OCI-LY1 (cell line): Measurements from ENCODE around the gene TMEM59L.

Experiments used
- H2AFZ ChIP-seq: fragments of 200-600 bp; sonication (generic), shearing (Covaris generic); 2 replicates; pipeline ENCODE4 v1.6.0; 2014; ENCODE audit warnings: antibody characterized with exemption, mild to moderate bottlenecking, low read length
- H3F3A ChIP-seq: fragments of 200-600 bp; sonication (generic), shearing (Covaris generic); 2 replicates; pipeline ENCODE4 v1.6.0; 2014; ENCODE audit warnings: mild to moderate bottlenecking, antibody characterized with exemption, low read length, moderate library complexity; ENCODE audit not compliant: insufficient read depth
- H3K27ac ChIP-seq: fragments of 200-600 bp; sonication (generic); 2 replicates; pipeline ENCODE4 v1.5.1; 2014; ENCODE audit warnings: low read length, mixed run types, mild to moderate bottlenecking, low read depth; ENCODE audit not compliant: poor library complexity, severe bottlenecking
- H3K27me3 ChIP-seq: fragments of 200-600 bp; sonication (generic); 2 replicates; pipeline ENCODE4 v1.6.0; 2014; ENCODE audit warnings: antibody characterized with exemption, mild to moderate bottlenecking, low read length, moderate library complexity; ENCODE audit not compliant: insufficient read depth
- H3K36me3 ChIP-seq: fragments of 200-600 bp; sonication (generic); 2 replicates; pipeline ENCODE4 v1.6.1; 2014; ENCODE audit warnings: mild to moderate bottlenecking, antibody characterized with exemption, low read length, moderate library complexity, mixed read lengths; ENCODE audit not compliant: insufficient read depth
- H3K4me1 ChIP-seq: fragments of 200-600 bp; sonication (generic); 2 replicates; pipeline ENCODE4 v1.5.1; 2014; ENCODE audit warnings: mild to moderate bottlenecking, low read length, moderate library complexity; ENCODE audit not compliant: insufficient read depth, severe bottlenecking
- H3K4me2 ChIP-seq: fragments of 200-600 bp; sonication (generic), shearing (Covaris generic); 2 replicates; pipeline ENCODE4 v1.6.1; 2014; ENCODE audit warnings: low read length
- H3K4me3 ChIP-seq: fragments of 200-600 bp; sonication (generic); 2 replicates; pipeline ENCODE4 v1.5.1; 2014; ENCODE audit warnings: low read length, low read depth, mild to moderate bottlenecking, mixed read lengths; ENCODE audit not compliant: poor library complexity, severe bottlenecking
- H3K79me2 ChIP-seq: fragments of 200-600 bp; shearing (Covaris generic); 2 replicates; pipeline ENCODE4 v1.6.1; 2016; ENCODE audit warnings: mixed run types, low read length, mixed read lengths; ENCODE audit not compliant: insufficient read depth
- H3K9ac ChIP-seq: fragments of 200-600 bp; sonication (generic), shearing (Covaris generic); 2 replicates; pipeline ENCODE4 v1.6.1; 2014; ENCODE audit warnings: mild to moderate bottlenecking, low read length, mixed read lengths
- H3K9me2 ChIP-seq: fragments of 200-600 bp; sonication (generic), shearing (Covaris generic); 2 replicates; pipeline ENCODE4 v1.6.1; 2014; ENCODE audit warnings: low read depth, mild to moderate bottlenecking, low read length, mixed read lengths
- H3K9me3 ChIP-seq: fragments of 200-600 bp; shearing (Covaris generic); 2 replicates; pipeline ENCODE4 v1.6.1; 2014; ENCODE audit warnings: low read length, mixed read lengths
- H4K20me1 ChIP-seq: fragments of 200-600 bp; sonication (generic), shearing (Covaris generic); 2 replicates; pipeline ENCODE4 v1.6.0; 2016; ENCODE audit warnings: mild to moderate bottlenecking, low read length; ENCODE audit not compliant: insufficient read depth
- EZH2 ChIP-seq: fragments of 200-600 bp; sonication (generic), shearing (Covaris generic); IDR thresholded peaks from 2 replicates; pipeline ENCODE4 v1.8.0; 2017; ENCODE audit warnings: borderline replicate concordance, mixed run types, mild to moderate bottlenecking, antibody characterized with exemption, low read length, moderate library complexity, mixed read lengths
- TF ChIP-seq, protein P1 (sequence below): fragments of 200-600 bp; sonication (generic), shearing (Covaris generic); IDR thresholded peaks from 2 replicates; pipeline ENCODE4 v1.5.1; 2017; ENCODE audit warnings: mild to moderate bottlenecking, antibody characterized with exemption, low read length, moderate library complexity, mixed read lengths

TMEM59L gene

GRCh38 chr19:18633321-18633720 is 20.7 kb downstream of the TMEM59L start:
- Histone ChIP-seq H3K36me3 (no peaks in the 10 kb centered on the region), H3F3A (no peaks in the 10 kb centered on the region), H3K4me2 (no peak overlapping the region), H3K9ac (no peak overlapping the region), H2AFZ (no peak overlapping the region), H3K27me3 (0 out of 2 replicates have a peak, but pooled peaks cover 11% of the 10 kb centered on the region), H3K9me2 (no peaks in the 10 kb centered on the region), H4K20me1 (no peaks in the 10 kb centered on the region), H3K79me2 (no peaks in the 10 kb centered on the region), H3K27ac (no peak overlapping the region), H3K4me1 (peaks cover 13% of the 10 kb centered on the region), H3K9me3 (no peaks in the 10 kb centered on the region), H3K4me3 (no peak overlapping the region)
- no peak for TF ChIP-seq EZH2
- TF ChIP-seq, protein P1, sequence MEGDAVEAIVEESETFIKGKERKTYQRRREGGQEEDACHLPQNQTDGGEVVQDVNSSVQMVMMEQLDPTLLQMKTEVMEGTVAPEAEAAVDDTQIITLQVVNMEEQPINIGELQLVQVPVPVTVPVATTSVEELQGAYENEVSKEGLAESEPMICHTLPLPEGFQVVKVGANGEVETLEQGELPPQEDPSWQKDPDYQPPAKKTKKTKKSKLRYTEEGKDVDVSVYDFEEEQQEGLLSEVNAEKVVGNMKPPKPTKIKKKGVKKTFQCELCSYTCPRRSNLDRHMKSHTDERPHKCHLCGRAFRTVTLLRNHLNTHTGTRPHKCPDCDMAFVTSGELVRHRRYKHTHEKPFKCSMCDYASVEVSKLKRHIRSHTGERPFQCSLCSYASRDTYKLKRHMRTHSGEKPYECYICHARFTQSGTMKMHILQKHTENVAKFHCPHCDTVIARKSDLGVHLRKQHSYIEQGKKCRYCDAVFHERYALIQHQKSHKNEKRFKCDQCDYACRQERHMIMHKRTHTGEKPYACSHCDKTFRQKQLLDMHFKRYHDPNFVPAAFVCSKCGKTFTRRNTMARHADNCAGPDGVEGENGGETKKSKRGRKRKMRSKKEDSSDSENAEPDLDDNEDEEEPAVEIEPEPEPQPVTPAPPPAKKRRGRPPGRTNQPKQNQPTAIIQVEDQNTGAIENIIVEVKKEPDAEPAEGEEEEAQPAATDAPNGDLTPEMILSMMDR: no peak

GRCh38 chr19:18634612-18635297 is 22.1 kb downstream of the TMEM59L start:
- H3K9me3 ChIP-seq: no peaks in the 10 kb centered on the region
- no peaks in the 10 kb centered on the region for H4K20me1 ChIP-seq
- no peaks in the 10 kb centered on the region for H3K9me2 ChIP-seq
- TF ChIP-seq EZH2: no peak
- TF ChIP-seq, protein P1: no peak
- H3K4me2 ChIP-seq: no peak overlapping the region
- H3K36me3 ChIP-seq: no peaks in the 10 kb centered on the region
- no peaks in the 10 kb centered on the region for H3F3A ChIP-seq
- no peaks in the 10 kb centered on the region for H3K79me2 ChIP-seq
- 0 out of 2 replicates have a peak, but pooled peaks cover 6% of the 10 kb centered on the region for H3K27me3 ChIP-seq
- H3K4me3 ChIP-seq: no peak overlapping the region
- H3K4me1 ChIP-seq: peaks cover 13% of the 10 kb centered on the region
- H3K27ac ChIP-seq: no peak overlapping the region
- no peak overlapping the region for H2AFZ ChIP-seq
- no peak overlapping the region for H3K9ac ChIP-seq

DNA sequence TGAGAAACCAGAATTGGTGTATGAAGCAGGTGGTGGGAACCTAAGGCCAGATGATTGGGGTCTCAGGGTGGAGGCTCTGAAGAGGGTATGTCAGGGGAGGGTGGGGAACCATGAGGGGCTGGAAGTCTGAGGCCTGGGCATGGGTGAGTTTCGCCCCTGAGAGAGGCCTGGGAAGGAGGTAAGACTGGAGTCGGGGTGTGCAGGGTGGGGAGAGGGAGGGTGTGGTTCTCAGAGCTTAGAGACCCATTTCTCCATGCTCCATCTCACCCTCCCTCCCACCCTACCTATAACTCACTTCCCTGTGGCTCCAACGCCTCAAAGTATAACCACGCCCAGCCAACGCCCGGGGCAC is 23.1 kb downstream of the TMEM59L start:
- no peaks in the 10 kb centered on the region for H3K9me3 ChIP-seq
- peaks cover 13% of the 10 kb centered on the region for H3K4me1 ChIP-seq
- no peaks in the 10 kb centered on the region for H3K36me3 ChIP-seq
- H4K20me1 ChIP-seq: no peaks in the 10 kb centered on the region
- H3K4me3 ChIP-seq: no peak overlapping the region
- peak overlapping the region; percentile 29; the same call in 1 of the 2 replicates for H3K4me2 ChIP-seq
- no peak for TF ChIP-seq EZH2
- TF ChIP-seq, protein P1: no peak
- H3K9ac ChIP-seq: no peak overlapping the region
- H2AFZ ChIP-seq: no peak overlapping the region
- 0 out of 2 replicates have a peak, but pooled peaks cover 6% of the 10 kb centered on the region for H3K27me3 ChIP-seq
- no peaks in the 10 kb centered on the region for H3K79me2 ChIP-seq
- no peaks in the 10 kb centered on the region for H3F3A ChIP-seq
- no peaks in the 10 kb centered on the region for H3K9me2 ChIP-seq
- no peak overlapping the region for H3K27ac ChIP-seq
